Medulla oblongata (tissue), 1 donor: ENCODE measurements around the gene MICA.
"Not testable (repeated sequence)": the region's sequence is repeated elsewhere in the genome, so short reads cannot be mapped to it uniquely, and the experiment has no call there.

Source experiments
- DNase-seq: peaks from one replicate; pipeline ENCODE4 v3.0.0-alpha.2; 2015; ENCODE audit errors: extremely low spot score

MICA gene

GRCh38 chr6:31403283-31404060, at the start of gene MICA:
TSS of gene MICA (plus strand) at chr6:31403595. CDS start at chr6:31403633, 38 bp downstream.
- DNase-seq: peak; percentile 90

GRCh38 chr6:31354158-31354863, 49.1 kb upstream of the MICA start:
- DNase-seq: no peak

- no peak for DNase-seq
Measured at GRCh38 chr6:31354864-31355582, 48.4 kb upstream of the MICA start.

GRCh38 chr6:31355583-31355948, 47.8 kb upstream of the MICA start:
- DNase-seq: no peak

- no peak for DNase-seq
Measured at GRCh38 chr6:31356216-31356945, 47.0 kb upstream of the MICA start.

- peak; percentile 92 for DNase-seq
Measured at GRCh38 chr6:31356946-31357466, 46.4 kb upstream of the MICA start, which contains the start of gene HLA-B. TSS of gene HLA-B (minus strand) at chr6:31357179. CDS start at chr6:31357158, 21 bp downstream.

- DNase-seq: no peak
Measured at GRCh38 chr6:31357886-31358285, 45.5 kb upstream of the MICA start.

GRCh38 chr6:31358302-31358701, 45.1 kb upstream of the MICA start:
- DNase-seq: no peak

GRCh38 chr6:31359581-31359980, 43.8 kb upstream of the MICA start:
- no peak for DNase-seq

GRCh38 chr6:31362751-31363150, 40.6 kb upstream of the MICA start:
- DNase-seq: no peak

GRCh38 chr6:31363811-31364210, 39.6 kb upstream of the MICA start:
- no peak for DNase-seq

GRCh38 chr6:31365864-31366263, 37.5 kb upstream of the MICA start:
- no peak for DNase-seq

- DNase-seq: peak; percentile 95
Measured at GRCh38 chr6:31366693-31367470, 36.5 kb upstream of the MICA start.

- no peak for DNase-seq
Measured at GRCh38 chr6:31368461-31368860, 34.9 kb upstream of the MICA start.

- not testable (repeated sequence) for DNase-seq
Measured at GRCh38 chr6:31374118-31374517, 29.3 kb upstream of the MICA start.

GRCh38 chr6:31375699-31376098, 27.7 kb upstream of the MICA start:
- DNase-seq: no peak

GRCh38 chr6:31377029-31377428, 26.4 kb upstream of the MICA start:
- no peak for DNase-seq

GRCh38 chr6:31378062-31378720, 25.2 kb upstream of the MICA start:
- no peak for DNase-seq

- no peak for DNase-seq
Measured at GRCh38 chr6:31378721-31379103, 24.7 kb upstream of the MICA start.

- DNase-seq: no peak
Measured at GRCh38 chr6:31379850-31380249, 23.5 kb upstream of the MICA start.
